Tibial nerve (tissue), 4 donors: ENCODE results near the gene KLC1. TPM values are rescaled to one million over a fixed set of nuclear protein-coding genes. Genes with fewer than 3 reads are reported as not detected.
A peak's percentile ranks its signal among the peaks of the same experiment; 100 is the strongest.

Experiments
- DNase-seq, 2 donors: peaks; one replicate each; pipeline ENCODE4 v3.0.0-alpha.2; 2019; ENCODE audit warnings: low spot score in 2 of 2
- H3K27ac ChIP-seq, 4 donors: fragments of 200-600 bp; sonication (generic) in 3 of 4; one replicate each; pipeline ENCODE4 v1.5.1; 2017 to 2019; ENCODE audit warnings: mild to moderate bottlenecking in 1 of 4
- H3K27me3 ChIP-seq, 2 donors: fragments of 200-600 bp; sonication (generic) in 1 of 2; one replicate each; pipeline versions ENCODE4 v1.5.1 to v1.6.0; 2017 to 2019
- H3K36me3 ChIP-seq, 3 donors: fragments of 200-600 bp; sonication (generic); one replicate each; pipeline ENCODE4 v1.5.1; 2018 to 2019
- H3K4me1 ChIP-seq, 4 donors: fragments of 200-600 bp; sonication (generic) in 3 of 4; one replicate each; pipeline ENCODE4 v1.5.1; 2017 to 2019
- H3K4me3 ChIP-seq, 4 donors: fragments of 200-600 bp; sonication (generic) in 3 of 4; one replicate each; pipeline ENCODE4 v1.5.1; 2017 to 2019; ENCODE audit warnings: mild to moderate bottlenecking in 1 of 4, moderate library complexity in 1 of 4
- H3K9me3 ChIP-seq, 4 donors: fragments of 200-600 bp; sonication (generic) in 3 of 4; one replicate each; pipeline ENCODE4 v1.5.1; 2017 to 2019
- EP300 ChIP-seq, 2 donors: sonication (generic); formaldehyde crosslinking; IDR thresholded peaks; one replicate each; pipeline ENCODE4 v1.6.1; 2017; ENCODE audit warnings: antibody characterized with exemption in 2 of 2, mild to moderate bottlenecking in 1 of 2
- POLR2A ChIP-seq, 2 donors: fragments of 450-650 bp; IDR thresholded peaks; one replicate each; pipeline ENCODE4 v1.6.1; 2017; ENCODE audit warnings: antibody characterized with exemption in 2 of 2, mild to moderate bottlenecking in 2 of 2, moderate library complexity in 2 of 2
- WGBS, 2 donors: methylation state at CpG; one replicate each; pipeline ENCODE4 v1.1.5; 2018; 5-methylcytosine and 5-hydroxymethylcytosine counted together
- total RNA-seq, 4 donors: library from RNA; depleted of rRNA; stranded (reverse); fragments of >200 nt; gene quantifications; one replicate each; pipeline ENCODE4 v1.1.0, GENCODE V29; 2016
- TF ChIP-seq, protein P1 (sequence below), 5 experiments: fragments of 200-600 bp in 3 of 5; fragments of 450-650 bp in 2 of 5; sonication (generic) in 3 of 5; IDR thresholded peaks; one replicate each; pipeline ENCODE4 v1.5.1; 2016 to 2019; ENCODE audit warnings: antibody characterized with exemption in 5 of 5, mild to moderate bottlenecking in 3 of 5, moderate library complexity in 2 of 5

The KLC1 gene
- total RNA-seq, 4 donors from 2014 or later: 402 to 561 (median 495) TPM

DNA sequence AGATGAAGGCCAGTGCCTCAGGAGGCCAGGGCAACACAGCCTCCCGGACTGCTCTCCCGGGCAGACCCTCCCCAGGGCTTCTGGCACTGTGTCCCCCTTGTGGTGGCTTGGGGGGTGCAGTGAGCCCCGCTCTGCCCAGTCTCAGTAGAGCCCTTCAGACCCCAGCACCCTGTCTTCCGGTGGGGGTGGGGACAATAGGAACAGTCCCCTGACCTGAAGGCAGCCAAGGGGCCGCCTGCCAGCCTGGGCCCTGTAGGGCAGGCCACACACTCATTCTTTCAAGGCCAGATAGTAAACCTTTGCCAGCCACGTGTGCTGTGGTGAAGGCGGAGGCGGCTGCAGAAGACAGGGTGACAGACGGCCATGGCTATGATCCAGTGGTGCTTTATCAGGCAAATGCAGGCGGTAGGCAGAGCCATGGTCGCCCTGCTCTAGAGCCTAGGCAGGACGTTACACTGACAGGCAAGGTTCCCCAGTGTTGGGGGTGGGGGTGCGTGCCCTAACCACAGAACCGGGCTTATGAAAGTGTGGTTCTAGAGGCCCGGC is 101.6 kb downstream of the KLC1 start:
- no peak for DNase-seq
- TF ChIP-seq, protein P1, sequence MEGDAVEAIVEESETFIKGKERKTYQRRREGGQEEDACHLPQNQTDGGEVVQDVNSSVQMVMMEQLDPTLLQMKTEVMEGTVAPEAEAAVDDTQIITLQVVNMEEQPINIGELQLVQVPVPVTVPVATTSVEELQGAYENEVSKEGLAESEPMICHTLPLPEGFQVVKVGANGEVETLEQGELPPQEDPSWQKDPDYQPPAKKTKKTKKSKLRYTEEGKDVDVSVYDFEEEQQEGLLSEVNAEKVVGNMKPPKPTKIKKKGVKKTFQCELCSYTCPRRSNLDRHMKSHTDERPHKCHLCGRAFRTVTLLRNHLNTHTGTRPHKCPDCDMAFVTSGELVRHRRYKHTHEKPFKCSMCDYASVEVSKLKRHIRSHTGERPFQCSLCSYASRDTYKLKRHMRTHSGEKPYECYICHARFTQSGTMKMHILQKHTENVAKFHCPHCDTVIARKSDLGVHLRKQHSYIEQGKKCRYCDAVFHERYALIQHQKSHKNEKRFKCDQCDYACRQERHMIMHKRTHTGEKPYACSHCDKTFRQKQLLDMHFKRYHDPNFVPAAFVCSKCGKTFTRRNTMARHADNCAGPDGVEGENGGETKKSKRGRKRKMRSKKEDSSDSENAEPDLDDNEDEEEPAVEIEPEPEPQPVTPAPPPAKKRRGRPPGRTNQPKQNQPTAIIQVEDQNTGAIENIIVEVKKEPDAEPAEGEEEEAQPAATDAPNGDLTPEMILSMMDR (IDR thresholded peaks at IDR 0.05): peak in 1 of 5 experiments; percentile 11
- no peak for TF ChIP-seq POLR2A (IDR thresholded peaks at IDR 0.05)
- WGBS, 2 donors: 79 to 81% methylated on average over 15 of the region's 15 CpGs
- H3K4me1 ChIP-seq: peaks cover 0 to 21% (median 0%) of the 10 kb centered on the region in 4 donors
- no peak overlapping the region for H3K4me3 ChIP-seq
- H3K9me3 ChIP-seq: no peaks in the 10 kb centered on the region
- H3K36me3 ChIP-seq: peaks cover 0 to 96% (median 21%) of the 10 kb centered on the region in 3 donors
- H3K27me3 ChIP-seq: no peaks in the 10 kb centered on the region
- peak overlapping the region in 1 of 4 donors; percentile 24 for H3K27ac ChIP-seq

GRCh38 chr14:103731481-103731880 is 102.5 kb downstream of the KLC1 start:
- Histone ChIP-seq H3K4me1 (peaks cover 0 to 22% (median 0%) of the 10 kb centered on the region in 4 donors), H3K27ac (no peak overlapping the region), H3K36me3 (peaks cover 0 to 97% (median 21%) of the 10 kb centered on the region in 3 donors), H3K4me3 (no peak overlapping the region), H3K27me3 (no peaks in the 10 kb centered on the region), H3K9me3 (no peaks in the 10 kb centered on the region)
- no peak for DNase-seq
- 90 to 92% methylated on average over 14 to 15 of the region's 15 CpGs for WGBS, 2 donors
- TF ChIP-seq EP300 (IDR thresholded peaks at IDR 0.05) (no peak), POLR2A (IDR thresholded peaks at IDR 0.05) (no peak)
- TF ChIP-seq, protein P1 (IDR thresholded peaks at IDR 0.05): no peak

GRCh38 chr14:103731916-103732867 is 103.2 kb downstream of the KLC1 start:
- no peak for TF ChIP-seq EP300 (IDR thresholded peaks at IDR 0.05)
- DNase-seq: no peak
- 83 to 90% methylated on average over 16 to 21 of the region's 24 CpGs for WGBS, 2 donors
- Histone ChIP-seq H3K4me1 (peaks cover 0 to 29% (median 0%) of the 10 kb centered on the region in 4 donors), H3K9me3 (no peaks in the 10 kb centered on the region), H3K4me3 (no peak overlapping the region), H3K27ac (no peak overlapping the region), H3K27me3 (no peaks in the 10 kb centered on the region), H3K36me3 (peaks cover 0 to 98% (median 21%) of the 10 kb centered on the region in 3 donors)

- H3K9me3 ChIP-seq: no peaks in the 10 kb centered on the region
- no peak overlapping the region for H3K27ac ChIP-seq
- H3K36me3 ChIP-seq: peaks cover 0 to 98% (median 21%) of the 10 kb centered on the region in 3 donors
- 82 to 83% methylated on average over 9 of the region's 9 CpGs for WGBS, 2 donors
- no peak for DNase-seq
- no peak overlapping the region for H3K4me3 ChIP-seq
- no peaks in the 10 kb centered on the region for H3K27me3 ChIP-seq
- peaks cover 0 to 33% (median 0%) of the 10 kb centered on the region in 4 donors for H3K4me1 ChIP-seq
- TF ChIP-seq, protein P1 (IDR thresholded peaks at IDR 0.05): no peak
- no peak for TF ChIP-seq POLR2A (IDR thresholded peaks at IDR 0.05)
- TF ChIP-seq EP300 (IDR thresholded peaks at IDR 0.05): no peak
These were observed 104.0 kb downstream of the KLC1 start for GRCh38 chr14:103732868-103733620.

GRCh38 chr14:103733651-103734050 is 104.6 kb downstream of the KLC1 start:
- no peaks in the 10 kb centered on the region for H3K27me3 ChIP-seq
- 85 to 86% methylated on average over 14 of the region's 14 CpGs for WGBS, 2 donors
- H3K36me3 ChIP-seq: peaks cover 0 to 98% (median 21%) of the 10 kb centered on the region in 3 donors
- TF ChIP-seq POLR2A (IDR thresholded peaks at IDR 0.05) (no peak), EP300 (IDR thresholded peaks at IDR 0.05) (no peak)
- TF ChIP-seq, protein P1 (IDR thresholded peaks at IDR 0.05): no peak
- H3K4me1 ChIP-seq: peaks cover 0 to 33% (median 0%) of the 10 kb centered on the region in 4 donors
- no peak for DNase-seq
- H3K9me3 ChIP-seq: no peaks in the 10 kb centered on the region
- H3K4me3 ChIP-seq: no peak overlapping the region
- no peak overlapping the region for H3K27ac ChIP-seq
